ENCODE measurements around the gene ALDH1A3. TPM values are rescaled to one million over a fixed set of nuclear protein-coding genes. Genes with fewer than 3 reads are reported as not detected.
"Not testable (repeated sequence)": the region's sequence is repeated elsewhere in the genome, so short reads cannot be mapped to it uniquely, and the experiment has no call there.

Gene ALDH1A3
- total and polyA plus RNA-seq, 2 donors: 1.0 to 7.8 TPM

GRCh38 chr15:100842756-100843730 lies 36.6 kb upstream of the ALDH1A3 start:
- no peaks in the 10 kb centered on the region for H3K9me3 ChIP-seq (ENCODE audit: control insufficient read depth in 2 of 2, insufficient read depth in 1 of 2, low read length in 1 of 2)
- no peaks in the 10 kb centered on the region for H3K4me1 ChIP-seq (ENCODE audit: control insufficient read depth in 2 of 2, insufficient read depth in 2 of 2, low read length in 2 of 2)
- no peaks in the 10 kb centered on the region for H3K36me3 ChIP-seq (ENCODE audit: control insufficient read depth in 2 of 2, insufficient read depth in 2 of 2, low read length in 1 of 2)
- peaks cover 0 to 4% of the 10 kb centered on the region in 2 donors for H3K27me3 ChIP-seq (ENCODE audit: control insufficient read depth in 2 of 2, insufficient read depth in 1 of 2, low read length in 1 of 2)
- no peak overlapping the region for H3K27ac ChIP-seq (ENCODE audit: low read depth in 1 of 2, low read length in 1 of 2)
- no peak for DNase-seq (ENCODE audit: low read depth in 6 of 9, low spot score in 9 of 9)
- WGBS: 84% methylated on average over 14 of the region's 14 CpGs
- H3K4me3 ChIP-seq (ENCODE audit: low read length in 2 of 2): no peak overlapping the region

GRCh38 chr15:100844167-100844566 lies 35.5 kb upstream of the ALDH1A3 start:
- no peak for DNase-seq (ENCODE audit: low read depth in 6 of 9, low spot score in 9 of 9)
- no peak overlapping the region for H3K4me3 ChIP-seq (ENCODE audit: low read length in 2 of 2)
- no peaks in the 10 kb centered on the region for H3K9me3 ChIP-seq (ENCODE audit: control insufficient read depth in 2 of 2, insufficient read depth in 1 of 2, low read length in 1 of 2)
- H3K4me1 ChIP-seq (ENCODE audit: control insufficient read depth in 2 of 2, insufficient read depth in 2 of 2, low read length in 2 of 2): no peaks in the 10 kb centered on the region
- peaks cover 0 to 15% of the 10 kb centered on the region in 2 donors for H3K27me3 ChIP-seq (ENCODE audit: control insufficient read depth in 2 of 2, insufficient read depth in 1 of 2, low read length in 1 of 2)
- H3K27ac ChIP-seq (ENCODE audit: low read depth in 1 of 2, low read length in 1 of 2): no peak overlapping the region
- H3K36me3 ChIP-seq (ENCODE audit: control insufficient read depth in 2 of 2, insufficient read depth in 2 of 2, low read length in 1 of 2): no peaks in the 10 kb centered on the region
- 82% methylated on average over 8 of the region's 8 CpGs for WGBS

- H3K4me1 ChIP-seq (ENCODE audit: control insufficient read depth in 2 of 2, insufficient read depth in 2 of 2, low read length in 2 of 2): no peaks in the 10 kb centered on the region
- peaks cover 0 to 21% of the 10 kb centered on the region in 2 donors for H3K27me3 ChIP-seq (ENCODE audit: control insufficient read depth in 2 of 2, insufficient read depth in 1 of 2, low read length in 1 of 2)
- no peak for DNase-seq (ENCODE audit: low read depth in 6 of 9, low spot score in 9 of 9)
- no peak overlapping the region for H3K4me3 ChIP-seq (ENCODE audit: low read length in 2 of 2)
- no peaks in the 10 kb centered on the region for H3K36me3 ChIP-seq (ENCODE audit: control insufficient read depth in 2 of 2, insufficient read depth in 2 of 2, low read length in 1 of 2)
- 96% methylated on average over 9 of the region's 9 CpGs for WGBS
- no peak overlapping the region for H3K27ac ChIP-seq (ENCODE audit: low read depth in 1 of 2, low read length in 1 of 2)
- no peaks in the 10 kb centered on the region for H3K9me3 ChIP-seq (ENCODE audit: control insufficient read depth in 2 of 2, insufficient read depth in 1 of 2, low read length in 1 of 2)
Measured at GRCh38 chr15:100844778-100845177, 34.9 kb upstream of the ALDH1A3 start.

- WGBS: 93% methylated on average over 5 of the region's 5 CpGs
Measured at GRCh38 chr15:100847194-100847593, 32.4 kb upstream of the ALDH1A3 start.

GRCh38 chr15:100849021-100849854 lies 30.4 kb upstream of the ALDH1A3 start:
- no peaks in the 10 kb centered on the region for H3K36me3 ChIP-seq (ENCODE audit: control insufficient read depth in 2 of 2, insufficient read depth in 2 of 2, low read length in 1 of 2)
- H3K4me3 ChIP-seq (ENCODE audit: low read length in 2 of 2): peak overlapping the region; percentile 22 to 52
- H3K4me1 ChIP-seq (ENCODE audit: control insufficient read depth in 2 of 2, insufficient read depth in 2 of 2, low read length in 2 of 2): no peaks in the 10 kb centered on the region
- peak in 5 of 9 donors; percentile 1 to 51 (median 21) for DNase-seq (ENCODE audit: low read depth in 6 of 9, low spot score in 9 of 9)
- H3K9me3 ChIP-seq (ENCODE audit: control insufficient read depth in 2 of 2, insufficient read depth in 1 of 2, low read length in 1 of 2): no peaks in the 10 kb centered on the region
- WGBS: 14% methylated on average over 47 of the region's 47 CpGs
- H3K27ac ChIP-seq (ENCODE audit: low read depth in 1 of 2, low read length in 1 of 2): no peak overlapping the region
- peaks cover 0 to 27% of the 10 kb centered on the region in 2 donors for H3K27me3 ChIP-seq (ENCODE audit: control insufficient read depth in 2 of 2, insufficient read depth in 1 of 2, low read length in 1 of 2)

More at GRCh38 chr15:100847194-100847593, 32.4 kb upstream of the ALDH1A3 start:
- H3K9me3 ChIP-seq (ENCODE audit: control insufficient read depth in 2 of 2, insufficient read depth in 1 of 2, low read length in 1 of 2): no peaks in the 10 kb centered on the region
- H3K4me1 ChIP-seq (ENCODE audit: control insufficient read depth in 2 of 2, insufficient read depth in 2 of 2, low read length in 2 of 2): no peaks in the 10 kb centered on the region
- no peak overlapping the region for H3K4me3 ChIP-seq (ENCODE audit: low read length in 2 of 2)
- no peak for DNase-seq (ENCODE audit: low read depth in 6 of 9, low spot score in 9 of 9)
- peaks cover 0 to 27% of the 10 kb centered on the region in 2 donors for H3K27me3 ChIP-seq (ENCODE audit: control insufficient read depth in 2 of 2, insufficient read depth in 1 of 2, low read length in 1 of 2)
- no peak overlapping the region for H3K27ac ChIP-seq (ENCODE audit: low read depth in 1 of 2, low read length in 1 of 2)
- no peaks in the 10 kb centered on the region for H3K36me3 ChIP-seq (ENCODE audit: control insufficient read depth in 2 of 2, insufficient read depth in 2 of 2, low read length in 1 of 2)

GRCh38 chr15:100849855-100850218 lies 29.8 kb upstream of the ALDH1A3 start:
- 11% methylated on average over 22 of the region's 22 CpGs for WGBS
- DNase-seq (ENCODE audit: low read depth in 6 of 9, low spot score in 9 of 9): no peak
- Histone ChIP-seq H3K27ac (ENCODE audit: low read depth in 1 of 2, low read length in 1 of 2) (no peak overlapping the region), H3K4me3 (ENCODE audit: low read length in 2 of 2) (peak overlapping the region; percentile 22 to 52), H3K4me1 (ENCODE audit: control insufficient read depth in 2 of 2, insufficient read depth in 2 of 2, low read length in 2 of 2) (no peaks in the 10 kb centered on the region), H3K27me3 (ENCODE audit: control insufficient read depth in 2 of 2, insufficient read depth in 1 of 2, low read length in 1 of 2) (peaks cover 0 to 27% of the 10 kb centered on the region in 2 donors), H3K36me3 (ENCODE audit: control insufficient read depth in 2 of 2, insufficient read depth in 2 of 2, low read length in 1 of 2) (no peaks in the 10 kb centered on the region), H3K9me3 (ENCODE audit: control insufficient read depth in 2 of 2, insufficient read depth in 1 of 2, low read length in 1 of 2) (no peaks in the 10 kb centered on the region)

GRCh38 chr15:100851428-100852015 lies 28.1 kb upstream of the ALDH1A3 start:
- H3K4me1 ChIP-seq (ENCODE audit: control insufficient read depth in 2 of 2, insufficient read depth in 2 of 2, low read length in 2 of 2); DNase-seq (ENCODE audit: low read depth in 6 of 9, low spot score in 9 of 9); H3K9me3 ChIP-seq (ENCODE audit: control insufficient read depth in 2 of 2, insufficient read depth in 1 of 2, low read length in 1 of 2); H3K4me3 ChIP-seq (ENCODE audit: low read length in 2 of 2); H3K36me3 ChIP-seq (ENCODE audit: control insufficient read depth in 2 of 2, insufficient read depth in 2 of 2, low read length in 1 of 2); H3K27ac ChIP-seq (ENCODE audit: low read depth in 1 of 2, low read length in 1 of 2): not testable (repeated sequence)
- H3K27me3 ChIP-seq (ENCODE audit: control insufficient read depth in 2 of 2, insufficient read depth in 1 of 2, low read length in 1 of 2): peaks cover 0 to 27% of the 10 kb centered on the region in 2 donors
- 97% methylated on average over 12 of the region's 12 CpGs for WGBS

GRCh38 chr15:100852630-100853029 lies 27.0 kb upstream of the ALDH1A3 start:
- H3K36me3 ChIP-seq (ENCODE audit: control insufficient read depth in 2 of 2, insufficient read depth in 2 of 2, low read length in 1 of 2): no peaks in the 10 kb centered on the region
- no peaks in the 10 kb centered on the region for H3K9me3 ChIP-seq (ENCODE audit: control insufficient read depth in 2 of 2, insufficient read depth in 1 of 2, low read length in 1 of 2)
- H3K27me3 ChIP-seq (ENCODE audit: control insufficient read depth in 2 of 2, insufficient read depth in 1 of 2, low read length in 1 of 2): peaks cover 0 to 25% of the 10 kb centered on the region in 2 donors
- no peak overlapping the region for H3K27ac ChIP-seq (ENCODE audit: low read depth in 1 of 2, low read length in 1 of 2)
- no peak for DNase-seq (ENCODE audit: low read depth in 6 of 9, low spot score in 9 of 9)
- no peaks in the 10 kb centered on the region for H3K4me1 ChIP-seq (ENCODE audit: control insufficient read depth in 2 of 2, insufficient read depth in 2 of 2, low read length in 2 of 2)
- H3K4me3 ChIP-seq (ENCODE audit: low read length in 2 of 2): no peak overlapping the region
- WGBS: 95% methylated on average over 4 of the region's 4 CpGs

Measured in thymus (tissue), 11 donors.